ENCODE measurements around the gene SLC43A2.
"Not testable (repeated sequence)": the region's sequence is repeated elsewhere in the genome, so short reads cannot be mapped to it uniquely, and the experiment has no call there.

Gene SLC43A2

DNA sequence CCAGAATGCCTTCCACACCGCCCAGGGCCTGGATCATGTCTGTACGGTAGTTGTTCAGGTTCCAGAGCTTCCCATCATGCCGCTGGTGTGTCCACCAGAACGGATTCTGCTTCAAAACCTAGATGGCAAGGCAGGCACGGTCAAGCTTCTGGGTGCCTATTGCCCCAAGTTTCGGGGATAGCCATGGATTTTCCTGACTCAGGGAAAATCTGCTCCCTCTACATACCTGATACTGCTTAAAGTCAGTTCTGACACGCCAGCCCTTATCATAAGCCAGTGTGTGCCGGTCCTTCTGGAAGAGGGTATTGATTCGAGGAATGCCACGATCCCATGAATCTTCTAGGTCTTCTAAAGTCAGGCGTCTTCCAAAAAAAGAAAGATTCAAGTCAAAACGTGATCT lies 32.4 kb upstream of the SLC43A2 start:
- Histone ChIP-seq H3K27ac (ENCODE audit: low read length) (no peak overlapping the region), H3K4me1 (ENCODE audit: insufficient read depth, low read length) (no peaks in the 10 kb centered on the region), H3K4me3 (ENCODE audit: low read depth in 1 of 2, low read length in 2 of 2) (no peak overlapping the region), H2AFZ (ENCODE audit: low read depth, low read length) (no peak overlapping the region), H3K9ac (ENCODE audit: low read depth, low read length) (no peak overlapping the region), H3K4me2 (ENCODE audit: insufficient read depth, low read length) (no peak overlapping the region), H4K20me1 (ENCODE audit: insufficient read depth, low read length) (peaks cover 40% of the 10 kb centered on the region), H3K9me3 (ENCODE audit: insufficient read depth, low read length, severe bottlenecking) (no peaks in the 10 kb centered on the region), H3K27me3 (ENCODE audit: insufficient read depth, low read length, poor library complexity) (no peaks in the 10 kb centered on the region), H3K79me2 (ENCODE audit: insufficient read depth, low read length) (peaks cover 13% of the 10 kb centered on the region), H3K36me3 (ENCODE audit: insufficient read depth, low read length) (peaks cover 90% of the 10 kb centered on the region)
- ATAC-seq (ENCODE audit: insufficient read depth, low read depth) (no peak), DNase-seq (no peak)
- TF ChIP-seq EZH2 (IDR thresholded peaks at IDR 0.05; ENCODE audit: borderline replicate concordance, low read depth, low read length, severe bottlenecking): no peak
- TF ChIP-seq, protein P1, sequence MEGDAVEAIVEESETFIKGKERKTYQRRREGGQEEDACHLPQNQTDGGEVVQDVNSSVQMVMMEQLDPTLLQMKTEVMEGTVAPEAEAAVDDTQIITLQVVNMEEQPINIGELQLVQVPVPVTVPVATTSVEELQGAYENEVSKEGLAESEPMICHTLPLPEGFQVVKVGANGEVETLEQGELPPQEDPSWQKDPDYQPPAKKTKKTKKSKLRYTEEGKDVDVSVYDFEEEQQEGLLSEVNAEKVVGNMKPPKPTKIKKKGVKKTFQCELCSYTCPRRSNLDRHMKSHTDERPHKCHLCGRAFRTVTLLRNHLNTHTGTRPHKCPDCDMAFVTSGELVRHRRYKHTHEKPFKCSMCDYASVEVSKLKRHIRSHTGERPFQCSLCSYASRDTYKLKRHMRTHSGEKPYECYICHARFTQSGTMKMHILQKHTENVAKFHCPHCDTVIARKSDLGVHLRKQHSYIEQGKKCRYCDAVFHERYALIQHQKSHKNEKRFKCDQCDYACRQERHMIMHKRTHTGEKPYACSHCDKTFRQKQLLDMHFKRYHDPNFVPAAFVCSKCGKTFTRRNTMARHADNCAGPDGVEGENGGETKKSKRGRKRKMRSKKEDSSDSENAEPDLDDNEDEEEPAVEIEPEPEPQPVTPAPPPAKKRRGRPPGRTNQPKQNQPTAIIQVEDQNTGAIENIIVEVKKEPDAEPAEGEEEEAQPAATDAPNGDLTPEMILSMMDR (IDR thresholded peaks at IDR 0.05; ENCODE audit: borderline replicate concordance, extremely low read depth, low read length, poor library complexity, severe bottlenecking): no peak

DNA sequence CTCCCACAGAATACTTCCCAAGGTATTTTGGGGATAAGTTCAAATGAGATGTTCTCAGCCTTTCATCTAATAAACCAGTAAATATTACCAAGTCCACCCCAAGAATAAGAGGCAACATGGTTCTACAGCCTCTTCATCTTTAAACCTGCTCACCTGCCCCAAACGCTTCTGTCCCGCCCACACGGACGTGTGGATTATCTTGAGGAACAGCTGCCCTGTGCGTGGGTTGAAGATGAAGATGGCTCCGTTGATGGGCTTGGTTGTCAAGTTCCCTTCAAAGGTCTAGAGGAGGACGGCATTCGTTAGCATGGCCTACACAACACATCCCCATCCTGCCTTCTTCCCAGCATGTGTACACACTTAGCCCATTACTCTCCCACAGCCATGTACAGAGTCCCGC lies 29.5 kb upstream of the SLC43A2 start:
- no peak for TF ChIP-seq EZH2 (IDR thresholded peaks at IDR 0.05; ENCODE audit: borderline replicate concordance, low read depth, low read length, severe bottlenecking)
- TF ChIP-seq, protein P1 (IDR thresholded peaks at IDR 0.05; ENCODE audit: borderline replicate concordance, extremely low read depth, low read length, poor library complexity, severe bottlenecking): no peak
- ATAC-seq (ENCODE audit: insufficient read depth, low read depth): no peak

DNA sequence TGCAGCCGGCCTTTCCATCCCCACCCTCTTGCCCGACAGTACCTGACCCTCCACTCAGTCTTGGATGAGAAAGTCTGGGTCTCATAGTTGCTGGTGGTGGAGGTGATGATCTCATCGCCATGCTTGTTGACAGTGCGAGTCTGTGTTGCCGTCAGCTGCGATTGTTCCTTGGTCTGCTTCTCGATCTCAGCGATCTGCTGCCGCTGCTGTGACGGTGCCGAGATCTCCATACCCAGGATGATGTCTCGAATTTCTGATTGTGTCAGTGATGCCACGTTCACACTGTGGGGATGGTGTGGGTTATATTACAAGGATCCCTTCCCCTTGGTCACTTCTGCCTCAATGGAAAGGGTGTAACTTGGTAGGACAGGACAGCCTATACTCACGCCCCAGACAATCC lies 25.1 kb upstream of the SLC43A2 start:
- no peak for TF ChIP-seq EZH2 (IDR thresholded peaks at IDR 0.05; ENCODE audit: borderline replicate concordance, low read depth, low read length, severe bottlenecking)
- TF ChIP-seq, protein P1 (IDR thresholded peaks at IDR 0.05; ENCODE audit: borderline replicate concordance, extremely low read depth, low read length, poor library complexity, severe bottlenecking): no peak
- peaks cover 84% of the 10 kb centered on the region for H3K36me3 ChIP-seq (ENCODE audit: insufficient read depth, low read length)
- no peaks in the 10 kb centered on the region for H3K27me3 ChIP-seq (ENCODE audit: insufficient read depth, low read length, poor library complexity)
- DNase-seq (no peak), ATAC-seq (ENCODE audit: insufficient read depth, low read depth) (no peak)
- no peak overlapping the region for H3K9ac ChIP-seq (ENCODE audit: low read depth, low read length)
- no peak overlapping the region for H3K4me2 ChIP-seq (ENCODE audit: insufficient read depth, low read length)
- peaks cover 17% of the 10 kb centered on the region for H3K4me1 ChIP-seq (ENCODE audit: insufficient read depth, low read length)
- 0 out of 2 replicates have a peak, but pooled peaks cover 2% of the 10 kb centered on the region for H3K79me2 ChIP-seq (ENCODE audit: insufficient read depth, low read length)
- H3K4me3 ChIP-seq (ENCODE audit: low read depth in 1 of 2, low read length in 2 of 2): no peak overlapping the region
- H3K9me3 ChIP-seq (ENCODE audit: insufficient read depth, low read length, severe bottlenecking): no peaks in the 10 kb centered on the region
- H4K20me1 ChIP-seq (ENCODE audit: insufficient read depth, low read length): peaks cover 42% of the 10 kb centered on the region
- H3K27ac ChIP-seq (ENCODE audit: low read length): no peak overlapping the region
- H2AFZ ChIP-seq (ENCODE audit: low read depth, low read length): no peak overlapping the region

More for the DNA sequence above, 29.5 kb upstream of the SLC43A2 start:
- H3K4me2 ChIP-seq (ENCODE audit: insufficient read depth, low read length): no peak overlapping the region
- H3K79me2 ChIP-seq (ENCODE audit: insufficient read depth, low read length): 0 out of 2 replicates have a peak, but pooled peaks cover 5% of the 10 kb centered on the region
- H3K27me3 ChIP-seq (ENCODE audit: insufficient read depth, low read length, poor library complexity): no peaks in the 10 kb centered on the region
- peaks cover 94% of the 10 kb centered on the region for H3K36me3 ChIP-seq (ENCODE audit: insufficient read depth, low read length)
- H4K20me1 ChIP-seq (ENCODE audit: insufficient read depth, low read length): peaks cover 46% of the 10 kb centered on the region
- no peaks in the 10 kb centered on the region for H3K9me3 ChIP-seq (ENCODE audit: insufficient read depth, low read length, severe bottlenecking)
- no peak overlapping the region for H3K9ac ChIP-seq (ENCODE audit: low read depth, low read length)
- H3K4me3 ChIP-seq (ENCODE audit: low read depth in 1 of 2, low read length in 2 of 2): no peak overlapping the region
- H3K4me1 ChIP-seq (ENCODE audit: insufficient read depth, low read length): no peaks in the 10 kb centered on the region
- no peak for DNase-seq
- no peak overlapping the region for H3K27ac ChIP-seq (ENCODE audit: low read length)
- H2AFZ ChIP-seq (ENCODE audit: low read depth, low read length): no peak overlapping the region

DNA sequence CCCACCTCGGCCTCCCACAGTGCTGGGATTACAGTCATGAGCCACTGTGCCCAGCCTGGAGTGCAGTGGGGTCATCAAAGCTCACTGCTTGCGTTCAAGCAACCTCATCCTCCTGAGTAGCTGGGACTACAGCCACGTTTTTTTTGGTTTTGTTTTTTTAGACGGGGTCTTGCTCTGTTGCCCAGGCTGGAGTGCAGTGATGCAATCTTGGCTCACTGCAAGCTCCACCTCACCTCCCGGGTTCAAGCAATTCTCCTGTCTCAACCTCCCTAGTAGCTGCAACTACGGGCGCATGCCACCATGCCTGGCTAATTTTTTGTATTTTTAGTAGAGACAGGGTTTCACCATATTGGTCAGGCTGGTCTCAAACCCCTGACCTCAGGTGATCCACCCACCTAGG lies 24.2 kb upstream of the SLC43A2 start:
- peaks cover 35% of the 10 kb centered on the region for H4K20me1 ChIP-seq (ENCODE audit: insufficient read depth, low read length)
- peaks cover 26% of the 10 kb centered on the region for H3K4me1 ChIP-seq (ENCODE audit: insufficient read depth, low read length)
- not testable (repeated sequence) for H3K9ac ChIP-seq (ENCODE audit: low read depth, low read length); H3K27me3 ChIP-seq (ENCODE audit: insufficient read depth, low read length, poor library complexity); H3K4me2 ChIP-seq (ENCODE audit: insufficient read depth, low read length); H3K4me3 ChIP-seq (ENCODE audit: low read depth in 1 of 2, low read length in 2 of 2); H3K27ac ChIP-seq (ENCODE audit: low read length); H3K79me2 ChIP-seq (ENCODE audit: insufficient read depth, low read length); H2AFZ ChIP-seq (ENCODE audit: low read depth, low read length); DNase-seq; H3K9me3 ChIP-seq (ENCODE audit: insufficient read depth, low read length, severe bottlenecking); ATAC-seq (ENCODE audit: insufficient read depth, low read depth)
- peaks cover 75% of the 10 kb centered on the region for H3K36me3 ChIP-seq (ENCODE audit: insufficient read depth, low read length)

Measured in DND-41 (cell line).